DMS114 treated with DMSO at 0.1 percent for 48 hours (cell line): ENCODE results near the gene KRT16.
"Not testable (repeated sequence)": the region's sequence is repeated elsewhere in the genome, so short reads cannot be mapped to it uniquely, and the experiment has no call there.

Experiments
- DNase-seq: peaks from one replicate; lab custom pipeline; 2025; ENCODE audit not compliant: unreplicated experiment; lab: John Stamatoyannopoulos, UW

KRT16 gene

DNA sequence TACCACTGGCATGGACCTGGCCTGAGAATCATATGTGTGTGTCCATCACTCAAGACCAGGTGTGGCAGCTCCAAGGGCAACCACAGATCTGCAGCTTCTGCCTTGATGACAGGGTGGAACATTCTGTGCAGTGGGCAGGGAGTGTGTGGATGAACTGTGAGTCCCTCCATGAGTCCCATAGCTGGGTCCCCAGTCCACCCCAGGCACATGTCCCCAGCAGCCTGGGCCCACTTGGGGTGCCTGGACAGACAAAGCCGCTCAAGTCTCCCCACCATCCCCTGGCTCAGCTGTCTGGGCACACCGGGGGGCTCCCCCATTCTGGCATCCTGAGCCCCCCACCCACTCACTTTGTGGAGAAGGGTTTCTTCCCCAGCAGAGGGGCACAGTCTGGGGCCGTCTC, 4.6 kb upstream of the KRT16 start:
- DNase-seq: no peak

DNA sequence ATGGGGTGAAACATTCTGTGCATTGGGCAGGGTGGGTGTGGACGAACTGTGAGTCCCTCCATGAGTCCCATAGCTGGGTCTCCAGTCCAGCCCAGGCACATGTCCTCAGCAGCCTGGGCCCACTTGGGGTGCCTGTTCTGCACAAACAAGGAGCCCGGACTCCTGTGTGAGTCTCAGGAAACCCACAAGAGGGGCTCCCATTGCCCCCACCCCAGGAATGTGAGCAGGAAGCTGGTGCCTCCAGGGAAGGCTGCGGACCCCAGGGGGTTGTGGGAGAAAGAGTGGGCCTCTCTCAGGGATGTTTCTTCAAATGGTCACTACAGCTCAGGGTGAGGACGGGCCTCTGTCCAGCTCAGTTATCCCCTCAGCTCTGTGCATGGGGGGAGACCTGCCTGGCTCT, 3.9 kb upstream of the KRT16 start:
- not testable (repeated sequence) for DNase-seq

DNA sequence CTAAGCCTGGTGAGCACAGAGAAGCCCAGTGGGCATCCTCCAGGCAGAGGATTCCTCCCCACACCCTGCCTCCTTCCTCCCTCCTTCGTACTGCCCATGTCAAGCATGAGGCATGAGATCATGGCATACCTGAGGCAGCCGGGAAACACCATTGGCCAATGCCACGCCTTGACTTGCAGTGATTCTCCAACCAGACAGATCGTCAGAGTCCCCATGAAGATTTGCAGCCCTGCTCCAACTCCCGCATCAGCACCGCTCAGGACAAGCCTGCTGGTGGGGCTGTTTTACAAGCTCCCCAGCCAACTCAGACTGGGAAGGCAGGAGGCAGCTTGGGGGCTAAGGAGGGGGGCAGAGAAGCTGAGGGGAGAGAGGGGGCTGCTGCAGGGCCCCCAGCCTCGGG, 2.9 kb upstream of the KRT16 start:
- no peak for DNase-seq

DNA sequence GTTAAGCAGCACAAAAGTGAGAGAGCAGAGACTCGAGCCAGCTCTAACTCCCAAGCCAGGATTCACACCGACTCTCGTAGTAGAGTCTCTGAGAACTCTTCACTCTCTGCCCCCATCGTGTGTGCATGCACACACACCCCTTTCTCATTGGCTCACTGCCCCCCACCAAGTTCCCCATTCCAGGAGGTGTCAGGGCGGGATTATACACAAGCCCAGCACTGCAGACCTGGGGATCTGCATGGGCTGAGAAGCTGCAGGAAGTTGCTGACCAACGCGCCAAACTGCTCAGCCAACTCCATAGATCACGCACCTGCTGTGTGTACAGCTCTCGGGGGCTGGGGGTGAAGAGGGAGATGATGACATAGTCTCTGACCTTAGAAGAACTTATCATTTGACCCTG, 2.2 kb upstream of the KRT16 start:
- not testable (repeated sequence) for DNase-seq

DNA sequence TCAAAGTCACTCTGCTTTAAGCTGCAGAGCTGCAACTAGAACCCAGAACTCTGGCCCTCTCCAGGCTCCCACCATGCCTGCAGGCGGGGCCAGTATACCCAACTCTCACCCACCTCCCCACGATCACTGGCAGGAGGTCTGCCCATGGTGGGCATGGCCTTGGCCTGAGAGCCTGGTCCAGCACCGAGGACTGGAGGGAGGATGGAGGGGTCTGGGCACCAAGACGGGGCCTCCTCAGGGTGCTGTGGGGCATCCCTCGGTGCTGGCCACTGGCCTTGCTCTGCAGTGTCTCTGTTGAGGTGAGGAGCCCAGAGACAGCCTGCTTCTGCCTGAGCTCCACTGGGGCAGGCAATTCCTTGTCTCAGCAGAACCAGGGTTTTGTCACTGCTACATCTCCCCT, 1.5 kb upstream of the KRT16 start:
- no peak for DNase-seq

DNA sequence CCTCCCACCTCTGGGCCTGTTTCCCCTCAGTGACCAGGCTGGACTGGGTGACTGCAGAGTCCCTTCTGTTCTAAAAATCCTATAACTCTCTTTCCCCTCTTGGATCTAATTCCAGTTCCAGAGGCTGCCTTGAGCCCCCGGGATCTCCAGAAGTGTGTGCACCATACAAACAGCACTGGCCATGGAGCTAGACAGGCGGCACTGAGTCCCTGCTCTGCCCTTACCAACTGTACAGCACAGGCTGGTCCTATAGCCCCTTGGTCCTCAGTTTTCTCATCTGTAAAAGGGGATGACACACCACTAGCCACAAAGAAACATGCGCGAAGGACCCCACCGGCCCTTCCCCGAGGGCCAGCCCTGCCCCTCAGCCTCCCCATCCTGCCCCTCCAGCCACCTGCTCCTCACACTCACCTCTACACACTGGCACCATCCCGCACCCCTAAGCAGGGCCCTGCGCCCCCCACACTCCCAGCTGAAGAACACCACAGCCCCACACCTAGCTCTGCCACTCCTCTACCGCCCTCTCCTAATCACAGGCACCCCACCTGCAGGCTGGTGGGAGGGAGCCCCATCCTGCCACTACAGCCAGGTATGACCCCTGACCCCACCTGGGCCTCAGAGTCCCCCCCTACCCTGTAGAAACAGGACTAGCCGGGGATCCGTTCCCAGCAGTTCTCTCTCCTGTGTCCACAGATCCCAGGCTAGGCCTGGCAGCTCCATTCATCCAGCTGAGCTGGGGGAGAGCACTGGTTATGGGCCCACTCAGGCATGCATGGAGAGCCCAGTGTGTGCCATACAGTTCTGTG, 913 bp upstream of the KRT16 start:
- DNase-seq: no peak

DNA sequence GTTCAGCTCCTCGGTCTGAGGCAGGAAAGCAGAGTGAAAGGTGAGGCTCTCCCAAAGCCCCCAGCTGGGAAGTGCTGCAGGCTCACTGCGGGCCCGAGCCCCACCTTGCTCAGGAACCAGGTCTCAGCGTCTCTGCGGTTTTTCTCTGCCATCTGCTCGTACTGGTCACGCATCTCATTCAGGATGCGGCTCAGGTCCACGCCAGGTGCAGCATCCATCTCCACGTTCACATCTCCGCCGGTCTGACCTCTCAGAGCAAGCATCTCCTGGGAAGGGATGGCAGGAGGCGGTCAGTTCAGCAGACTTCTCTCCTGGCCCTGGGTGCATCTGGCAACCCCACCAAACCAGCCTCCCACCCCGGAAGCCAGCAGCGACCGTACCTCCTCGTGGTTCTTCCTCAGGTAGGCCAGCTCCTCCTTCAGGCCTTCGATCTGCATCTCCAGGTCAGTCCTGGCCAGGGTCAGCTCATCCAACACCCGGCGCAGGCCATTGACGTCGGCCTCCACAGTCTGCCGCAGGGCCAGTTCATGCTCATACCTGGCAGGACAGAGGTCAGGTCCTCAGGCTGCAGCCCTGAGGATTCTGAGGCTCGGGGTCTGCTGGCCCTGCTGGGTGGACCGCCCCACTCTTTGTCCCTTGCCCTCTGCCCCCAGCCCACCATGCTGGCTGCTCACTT, 1.5 kb downstream of the KRT16 start:
- DNase-seq: no peak

DNA sequence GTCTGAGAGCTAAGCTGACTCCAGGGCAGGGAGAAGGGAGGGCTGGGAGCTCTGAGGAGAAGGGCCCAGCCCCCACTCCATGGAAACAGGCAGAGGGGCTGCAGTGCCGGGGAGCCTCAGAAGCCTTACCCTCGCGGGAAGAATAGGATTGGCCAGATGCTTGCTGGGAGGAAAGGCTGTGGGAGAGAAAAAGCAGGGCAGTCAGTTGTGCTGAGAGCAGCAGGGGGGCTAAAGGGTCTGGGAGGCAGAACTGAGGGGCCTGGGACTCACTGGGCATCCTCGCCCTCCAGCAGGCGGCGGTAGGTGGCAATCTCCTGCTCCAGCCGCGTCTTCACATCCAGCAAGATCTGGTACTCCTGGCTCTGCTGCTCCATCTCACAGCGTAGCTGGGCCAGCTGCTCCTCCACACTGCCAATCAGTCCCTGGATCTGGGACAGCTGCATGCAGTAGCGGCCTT, 2.5 kb downstream of the KRT16 start:
- DNase-seq: not testable (repeated sequence)

DNA sequence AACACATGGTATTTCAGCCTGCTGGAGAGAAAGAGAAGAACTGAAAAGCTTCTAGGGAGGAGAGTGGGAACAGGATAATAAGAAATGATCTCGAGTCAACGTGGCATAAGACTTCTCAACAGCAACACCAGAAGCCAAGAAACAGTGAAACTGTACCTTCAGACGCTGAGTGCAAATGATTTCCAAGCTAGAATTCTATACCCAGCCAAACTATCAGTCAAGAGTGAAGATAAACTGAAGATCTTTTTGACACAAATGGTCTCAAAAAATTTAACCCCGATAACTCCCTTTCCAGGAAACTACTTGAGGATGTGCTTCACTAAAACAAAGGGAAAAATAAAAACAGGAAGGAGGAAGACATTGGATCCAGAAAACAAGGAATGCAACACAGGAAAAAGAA, 5.6 kb downstream of the KRT16 start:
- DNase-seq: not testable (repeated sequence)

DNA sequence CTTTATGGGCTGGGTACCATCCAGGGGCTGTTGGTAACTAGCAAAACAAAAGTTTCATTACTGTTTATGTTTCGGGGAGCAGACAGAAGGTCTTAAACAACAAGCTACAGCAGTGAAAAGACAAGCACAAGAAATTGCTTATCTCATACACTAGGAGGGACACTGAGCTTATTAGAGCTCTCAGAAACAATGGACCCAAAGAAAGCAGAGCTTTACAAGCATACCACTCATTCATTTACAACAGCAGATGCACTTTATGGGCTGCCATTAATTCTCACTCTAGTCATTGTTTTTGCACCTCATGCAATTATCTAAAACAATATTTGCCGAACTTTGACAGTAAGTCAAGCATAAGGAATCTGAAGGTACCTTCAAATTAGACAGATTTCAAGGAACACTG, 10.0 kb downstream of the KRT16 start:
- no peak for DNase-seq

DNA sequence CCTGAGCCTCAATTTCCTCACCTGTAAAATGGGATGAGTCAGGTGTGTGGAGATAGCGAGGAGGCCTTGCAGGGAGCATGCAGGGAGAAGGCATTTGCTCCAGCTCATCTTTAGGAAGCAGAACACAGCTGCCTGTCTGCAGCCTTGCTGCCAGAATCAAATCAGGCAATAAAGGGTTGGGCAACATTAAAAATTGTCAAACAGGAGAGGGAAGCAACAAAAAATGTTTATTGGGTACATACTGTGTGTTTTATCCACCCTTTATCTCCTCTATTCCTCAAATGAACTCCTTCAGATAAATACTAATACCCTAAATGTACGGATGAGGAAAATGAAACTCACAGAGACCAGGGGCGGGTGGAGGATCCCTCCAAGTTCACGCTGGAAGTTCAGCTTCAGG, 12.2 kb downstream of the KRT16 start:
- no peak for DNase-seq

DNA sequence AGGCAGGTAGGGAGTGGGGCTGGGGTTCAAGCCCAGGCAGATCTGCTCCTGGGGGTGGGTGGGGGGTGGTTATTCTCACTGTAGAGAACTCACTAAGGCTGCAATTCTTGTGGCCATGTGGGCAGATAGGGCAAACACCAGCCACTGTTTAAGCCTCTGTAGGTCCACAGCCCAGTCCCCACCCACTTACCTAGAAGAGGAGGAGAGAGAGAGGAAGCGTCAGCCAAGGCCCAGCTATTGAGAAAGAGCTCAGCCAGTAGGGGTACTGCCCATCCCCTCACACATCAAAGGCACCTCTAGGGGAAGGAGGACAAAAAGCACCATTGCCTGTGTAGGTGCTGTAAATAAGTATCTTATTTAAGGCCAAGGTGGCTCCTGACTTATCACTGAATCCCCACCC, 12.9 kb downstream of the KRT16 start:
- no peak for DNase-seq

DNA sequence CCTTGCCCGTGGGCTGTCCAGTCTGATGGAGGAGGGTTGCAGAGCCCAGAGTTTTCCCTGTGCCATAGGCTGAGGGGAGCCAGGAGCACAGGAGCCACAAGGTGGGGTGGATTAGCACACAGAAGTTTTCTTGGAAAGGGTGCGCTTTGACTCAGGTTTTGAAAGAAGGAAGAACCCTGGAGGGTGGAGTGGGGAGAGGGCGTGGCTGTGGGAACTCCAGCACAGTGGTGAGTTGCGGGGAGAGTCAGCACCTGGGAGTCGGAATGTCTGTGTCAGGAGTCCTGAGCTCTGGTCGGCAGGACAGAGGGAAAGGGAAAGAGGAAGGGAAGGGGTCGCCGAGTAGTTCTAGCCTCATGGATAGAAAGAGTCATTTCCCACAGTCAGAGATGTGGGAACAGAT, 17.0 kb downstream of the KRT16 start:
- DNase-seq: no peak

DNA sequence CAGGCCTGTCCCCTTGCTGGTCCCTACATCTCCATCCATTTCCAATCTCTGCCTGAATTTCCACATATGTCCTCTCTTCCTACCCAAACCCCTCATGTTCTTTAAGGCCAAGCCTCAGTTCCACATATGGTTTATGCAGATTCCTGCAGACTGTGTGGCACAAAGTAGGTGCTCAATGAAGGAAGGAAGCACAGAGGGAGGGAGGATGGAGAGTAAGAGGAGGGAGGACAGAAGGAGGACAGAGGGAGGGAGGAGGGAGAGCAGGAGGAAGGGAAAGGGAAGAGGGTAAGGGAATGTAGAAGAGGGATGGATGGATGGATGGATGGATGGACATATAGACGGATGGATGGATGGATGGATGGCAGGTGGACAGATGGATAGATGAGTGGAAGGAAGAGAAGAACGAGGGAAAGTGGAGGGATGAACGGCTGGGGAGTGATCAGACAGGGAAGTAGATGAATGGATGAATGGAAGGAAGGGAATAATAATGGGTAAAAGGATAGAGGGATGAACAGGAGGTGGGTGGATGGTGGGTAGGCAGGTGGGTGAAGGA, 18.1 kb downstream of the KRT16 start:
- DNase-seq: no peak

DNA sequence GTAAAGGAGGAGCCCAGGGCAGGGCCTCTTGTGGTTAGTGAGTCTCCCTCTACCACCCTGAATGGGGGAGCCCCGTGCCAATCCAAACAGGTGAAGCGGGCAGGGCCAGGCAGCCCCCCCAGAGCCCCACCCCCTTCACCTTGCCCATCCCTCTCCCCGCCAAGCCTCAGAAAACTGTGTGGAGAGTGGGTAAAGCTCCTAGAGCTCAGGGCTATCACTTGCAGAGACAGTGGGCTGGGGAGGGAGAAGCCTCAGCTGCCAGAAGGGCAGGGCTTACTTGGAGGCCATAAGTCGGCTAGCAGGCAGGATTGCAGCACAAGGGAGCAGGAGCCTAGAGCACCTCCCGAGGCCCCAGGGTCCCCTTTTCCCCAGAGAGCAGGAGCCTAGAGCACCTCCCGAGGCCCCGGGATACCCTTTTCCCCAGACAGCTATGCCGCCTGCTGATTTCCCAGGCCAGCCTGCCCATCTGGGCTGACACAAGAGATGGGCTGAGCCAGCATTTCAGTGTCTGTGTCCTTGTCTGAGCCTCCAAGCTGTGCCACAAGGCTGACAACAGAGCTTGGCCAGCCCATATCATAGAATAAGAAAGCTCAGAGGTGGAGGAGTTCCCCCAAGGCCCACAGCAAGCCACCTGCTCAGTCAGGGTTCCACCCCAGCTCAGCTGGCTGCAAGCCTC, 19.1 kb downstream of the KRT16 start:
- DNase-seq: no peak

DNA sequence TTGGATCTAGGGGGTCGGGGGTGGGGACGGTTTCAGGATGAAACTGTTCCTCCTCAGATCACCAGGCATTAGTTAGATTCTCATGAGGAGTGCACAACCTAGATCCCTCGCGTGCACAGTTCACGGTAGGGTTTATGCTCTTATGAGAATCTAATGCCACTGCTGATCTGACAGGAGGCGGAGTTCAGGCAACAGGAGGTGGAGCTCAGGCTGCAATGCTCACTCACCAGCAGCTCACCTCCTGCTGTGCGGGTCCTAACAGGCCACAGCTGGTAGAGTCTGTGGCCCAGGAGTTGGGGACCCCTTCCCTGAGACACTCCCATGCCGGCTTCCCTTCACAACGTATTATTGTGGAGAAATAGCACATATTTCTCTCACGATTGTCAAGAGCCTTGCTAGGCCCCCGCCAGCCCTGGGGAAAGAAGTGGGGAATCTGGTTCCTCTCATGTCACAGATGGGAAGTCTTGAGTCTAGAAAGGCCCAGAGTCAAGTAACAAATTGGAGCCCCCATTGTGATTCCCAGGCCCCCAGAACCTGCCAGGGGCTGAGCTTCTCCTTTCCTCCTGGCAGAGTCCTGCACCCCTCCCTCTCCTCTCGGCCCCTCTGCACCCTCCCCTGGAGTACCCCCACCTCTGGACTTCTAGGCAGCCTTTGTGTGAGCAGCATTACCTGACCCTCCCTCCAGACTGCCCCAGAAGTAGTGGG, 19.8 kb downstream of the KRT16 start:
- DNase-seq: no peak

DNA sequence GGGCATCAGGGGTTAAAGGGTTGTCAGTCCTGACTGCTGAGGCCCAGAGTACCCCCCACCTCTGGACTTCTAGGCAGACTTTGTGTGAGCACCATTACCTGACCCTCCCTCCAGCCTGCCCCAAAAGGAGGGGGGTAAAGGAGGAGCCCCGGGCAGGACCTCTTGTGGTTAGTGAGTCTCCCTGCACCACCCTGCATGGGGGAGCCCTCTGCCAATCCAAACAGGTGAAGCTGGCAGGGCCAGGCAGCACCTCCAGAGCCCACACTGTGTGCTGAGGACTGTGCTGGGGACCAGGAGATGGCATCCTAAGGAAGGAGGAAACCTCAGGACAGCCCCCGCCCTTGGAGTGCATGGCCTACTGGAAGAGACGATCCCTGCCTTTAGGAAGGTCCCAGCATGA, 23.3 kb downstream of the KRT16 start:
- no peak for DNase-seq

DNA sequence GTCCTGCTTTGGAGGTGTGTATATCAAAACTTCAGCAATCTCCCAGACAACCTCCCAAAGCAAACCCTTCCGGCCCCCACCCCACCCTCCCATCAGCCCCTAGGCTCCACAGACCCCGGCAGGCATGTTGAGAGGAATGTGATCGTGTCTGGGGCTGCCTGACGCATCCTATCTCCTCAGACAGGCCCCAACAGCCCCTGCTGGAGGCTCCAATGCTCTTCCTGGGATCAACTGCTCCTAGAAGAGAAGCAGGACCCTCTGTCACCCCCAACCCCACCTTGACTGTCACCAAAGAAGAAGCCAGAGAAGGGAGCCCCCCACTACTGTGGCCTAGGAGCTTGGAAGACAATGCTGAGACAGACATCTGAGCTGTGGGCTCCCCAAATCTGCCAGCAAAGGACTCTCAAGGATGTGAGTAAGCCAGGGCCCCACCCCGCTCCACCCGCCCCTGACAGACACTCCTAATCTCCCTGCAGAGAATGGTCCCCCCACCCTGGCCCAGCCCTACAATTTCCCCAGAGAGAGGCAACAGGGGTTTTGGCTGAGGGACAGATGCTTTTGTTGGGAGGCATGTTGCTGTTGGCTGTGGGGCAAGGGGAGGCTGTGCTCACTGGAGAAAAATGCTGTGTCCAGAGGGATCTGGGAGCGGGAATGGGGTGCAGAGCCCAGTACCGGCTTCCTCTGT, 24.3 kb downstream of the KRT16 start:
- DNase-seq: no peak

DNA sequence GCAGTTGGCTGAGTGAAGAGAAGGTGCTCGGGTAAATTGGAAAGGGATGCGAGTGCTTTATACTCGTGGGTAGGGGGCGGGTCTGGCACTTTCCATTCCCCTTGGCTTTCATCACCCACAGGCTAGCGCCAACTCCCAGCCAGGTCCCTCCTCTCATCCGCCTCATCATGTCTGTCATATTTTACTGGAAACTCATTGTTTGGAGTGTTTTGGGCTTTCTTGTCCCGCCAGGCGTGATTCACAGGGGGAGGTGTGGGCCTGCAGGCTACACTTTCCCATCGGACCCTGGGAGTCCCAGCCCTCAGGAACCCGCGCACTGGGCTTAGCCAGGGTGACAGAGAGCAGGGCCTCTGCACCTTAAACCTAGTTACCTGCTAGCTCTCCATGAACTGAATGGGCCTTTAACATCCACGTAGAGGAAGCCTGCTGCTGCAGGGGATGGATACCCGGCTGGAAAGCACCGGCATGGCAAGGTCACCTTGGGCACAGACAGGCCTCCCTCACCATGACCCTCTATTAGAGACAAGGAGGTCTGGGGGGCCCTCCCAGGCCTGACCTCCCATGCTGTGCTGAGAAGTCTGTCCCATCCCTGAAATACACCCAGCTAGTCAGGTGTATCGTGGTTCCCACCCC, 25.6 kb downstream of the KRT16 start, which contains the start of gene KRT14:
Gene KRT14, minus strand, starts transcription at position 33 of the 633 bp plus-strand sequence. CDS start 61 bp downstream, outside the sequence.
- DNase-seq: no peak
